ENCODE measurements around the gene RHEBL1.

RHEBL1 gene

DNA sequence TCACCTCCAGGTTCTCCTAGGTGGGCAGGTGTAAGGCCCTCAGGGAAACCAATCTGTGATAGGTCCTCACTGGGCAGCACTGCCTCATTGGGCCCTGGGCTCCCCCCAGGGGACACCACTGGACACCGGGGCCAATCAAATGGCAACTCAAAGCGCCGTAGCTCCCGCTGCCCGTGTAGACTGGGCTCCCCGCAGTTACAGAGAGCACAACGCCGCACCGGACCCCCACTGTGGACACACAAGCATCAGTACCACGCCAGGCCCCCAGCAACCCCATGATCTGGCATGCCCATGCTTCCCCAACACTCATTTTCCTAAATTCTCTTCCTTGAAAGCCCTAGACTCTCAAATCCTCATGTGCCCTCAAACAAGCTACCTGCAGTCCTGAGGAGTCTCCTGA lies 15.3 kb downstream of the RHEBL1 start:
- no peak for DNase-seq (ENCODE audit: low read depth in 3 of 3)

DNA sequence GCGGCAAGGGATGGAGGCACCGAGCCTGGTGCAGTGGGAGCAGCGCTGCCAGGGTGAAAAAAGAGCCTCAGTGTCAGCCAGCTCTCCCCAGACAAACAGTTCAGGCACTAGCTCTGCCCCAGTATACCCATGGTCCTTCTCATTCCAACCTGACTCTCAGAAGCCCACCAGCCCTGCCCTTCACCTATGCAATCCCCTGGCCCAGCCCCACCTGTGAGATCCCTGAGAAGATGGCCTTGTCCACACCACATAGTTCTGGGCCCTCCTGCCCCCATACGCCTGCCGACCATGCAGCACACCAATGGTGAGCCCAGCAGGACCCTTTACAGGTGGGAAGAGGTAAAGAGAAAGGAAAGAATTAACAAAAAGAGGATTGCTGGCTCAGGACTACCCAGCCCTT lies 15.7 kb downstream of the RHEBL1 start:
- DNase-seq (ENCODE audit: low read depth in 3 of 3), result no peak

DNA sequence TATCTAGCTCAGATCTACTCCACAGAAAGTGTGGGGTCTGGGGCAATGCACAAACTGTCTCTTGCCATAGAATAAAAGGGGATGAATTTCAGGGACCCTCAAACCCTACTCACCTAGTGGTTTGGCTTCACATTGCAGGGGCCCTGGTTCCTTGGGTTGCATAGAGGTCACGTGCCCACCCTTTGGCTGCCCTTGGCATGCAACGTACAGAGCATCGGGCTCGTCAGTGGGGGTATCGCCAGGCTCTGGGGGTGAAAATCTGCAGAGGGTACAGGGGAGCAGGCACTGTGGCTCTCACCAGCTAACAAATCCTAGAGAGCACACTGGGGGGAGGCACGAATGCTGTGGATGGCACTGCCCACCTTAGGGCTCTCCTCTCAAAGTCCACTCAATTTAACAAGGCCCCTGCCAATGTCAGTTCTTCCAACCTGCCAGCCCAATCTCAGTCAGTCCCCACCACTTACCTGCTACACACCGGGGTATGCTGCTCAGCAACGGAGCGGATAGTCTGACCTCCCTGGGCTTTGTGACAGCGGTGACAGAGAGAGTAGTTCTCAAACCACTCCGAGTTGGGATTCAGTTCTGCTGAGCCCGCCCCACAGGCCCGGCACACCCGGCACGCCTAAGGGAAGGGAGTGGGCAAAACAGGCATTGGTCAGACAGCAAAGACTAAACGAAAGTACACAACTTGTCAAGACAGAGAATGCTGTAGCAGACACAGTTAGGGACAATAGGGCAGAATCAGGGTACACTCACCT lies 17.1 kb downstream of the RHEBL1 start:
- no peak for DNase-seq (ENCODE audit: low read depth in 3 of 3)

DNA sequence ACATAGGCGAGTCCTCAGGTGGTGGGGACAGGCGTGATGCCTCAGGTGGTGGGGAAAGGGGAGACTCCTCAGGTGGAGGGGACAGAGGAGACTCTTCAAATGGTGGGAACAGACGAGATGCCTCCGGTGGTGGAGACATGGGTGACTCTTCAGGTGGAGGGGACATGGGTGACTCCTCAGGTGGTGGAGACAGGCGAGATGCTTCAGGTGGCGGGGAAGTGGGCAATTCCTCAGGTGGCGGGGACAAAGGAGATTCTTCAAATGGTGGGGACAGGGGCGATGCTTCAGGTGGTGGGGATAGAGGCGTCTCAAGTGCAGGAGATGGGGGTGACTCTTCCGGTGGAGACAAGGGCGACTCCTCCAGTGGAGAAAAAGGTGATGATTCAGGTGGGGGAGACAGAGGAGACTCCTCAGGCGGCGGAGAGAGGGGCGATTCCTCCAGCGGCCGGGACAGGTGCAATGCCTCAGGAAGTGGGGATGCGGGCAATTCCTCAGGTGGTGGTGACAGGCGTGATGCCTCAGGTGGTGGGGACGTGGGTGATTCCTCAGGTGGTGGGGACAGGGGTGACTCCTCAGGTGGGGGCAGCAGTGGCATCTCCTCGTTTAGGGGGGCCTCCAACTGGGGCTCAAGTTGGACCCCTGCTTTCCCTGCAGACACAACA lies 17.9 kb downstream of the RHEBL1 start:
- no peak for DNase-seq (ENCODE audit: low read depth in 3 of 3)

DNA sequence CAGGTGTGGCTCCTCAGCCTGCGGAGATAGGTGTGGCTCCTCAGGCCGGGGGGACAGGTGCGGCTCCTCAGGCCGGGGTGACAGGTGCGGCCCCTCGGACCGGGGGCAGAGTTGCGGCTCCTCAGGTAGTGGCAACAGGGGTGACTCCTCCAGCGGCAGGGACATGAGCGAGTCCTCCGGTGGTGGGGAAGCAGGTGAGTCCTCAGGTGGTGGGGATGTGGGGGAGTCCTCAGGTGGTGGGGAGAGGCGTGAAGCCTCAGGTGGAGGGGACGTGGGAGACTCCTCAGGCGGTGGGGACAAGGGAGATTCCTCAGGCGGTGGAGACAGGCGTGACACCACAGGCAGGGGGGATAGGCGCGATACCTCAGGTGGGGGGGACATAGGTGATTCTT lies 18.4 kb downstream of the RHEBL1 start:
- DNase-seq (ENCODE audit: low read depth in 3 of 3), result no peak

DNA sequence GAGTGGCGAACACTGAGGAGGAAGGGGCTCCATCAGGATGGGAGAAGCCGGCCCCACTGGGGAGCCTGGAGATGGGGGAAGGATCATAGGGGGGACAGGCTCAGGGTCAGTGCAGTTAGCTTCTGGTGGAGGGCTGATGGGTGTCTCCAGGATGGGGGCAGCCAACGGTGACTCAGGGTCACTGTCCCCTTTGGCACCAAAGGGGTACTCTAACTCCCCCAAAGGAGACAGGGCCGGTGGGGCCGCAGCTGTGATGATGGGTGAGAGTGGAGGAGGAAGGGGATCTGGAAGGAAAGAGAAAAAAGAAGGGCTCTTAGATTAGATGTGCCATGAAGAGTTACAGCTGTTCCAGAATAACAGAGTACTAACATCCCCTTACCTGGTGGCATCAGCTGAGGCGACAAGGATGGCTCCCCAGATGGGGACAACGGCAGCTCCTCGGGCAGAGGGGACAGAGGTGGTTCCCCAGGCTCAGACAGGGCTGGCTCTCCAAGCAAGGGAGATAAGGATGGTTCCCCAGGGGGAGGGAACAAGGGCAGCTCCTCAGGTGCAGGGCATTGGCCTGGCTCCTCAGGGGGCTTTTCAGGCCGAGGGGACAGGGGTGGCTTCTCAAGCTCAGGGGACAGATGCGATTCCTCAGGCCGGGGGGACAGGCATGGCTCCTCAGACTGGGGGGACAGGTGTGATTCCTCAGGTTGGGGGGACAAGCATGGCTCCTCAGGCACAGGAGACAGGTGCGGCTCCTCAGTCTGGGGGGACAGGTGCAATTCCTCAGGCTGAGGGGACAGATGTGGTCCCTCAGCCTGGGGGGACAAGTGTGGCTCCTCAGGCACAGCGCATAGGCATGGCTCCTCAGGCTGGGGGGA lies 19.0 kb downstream of the RHEBL1 start:
- DNase-seq (ENCODE audit: low read depth in 3 of 3), result no peak

DNA sequence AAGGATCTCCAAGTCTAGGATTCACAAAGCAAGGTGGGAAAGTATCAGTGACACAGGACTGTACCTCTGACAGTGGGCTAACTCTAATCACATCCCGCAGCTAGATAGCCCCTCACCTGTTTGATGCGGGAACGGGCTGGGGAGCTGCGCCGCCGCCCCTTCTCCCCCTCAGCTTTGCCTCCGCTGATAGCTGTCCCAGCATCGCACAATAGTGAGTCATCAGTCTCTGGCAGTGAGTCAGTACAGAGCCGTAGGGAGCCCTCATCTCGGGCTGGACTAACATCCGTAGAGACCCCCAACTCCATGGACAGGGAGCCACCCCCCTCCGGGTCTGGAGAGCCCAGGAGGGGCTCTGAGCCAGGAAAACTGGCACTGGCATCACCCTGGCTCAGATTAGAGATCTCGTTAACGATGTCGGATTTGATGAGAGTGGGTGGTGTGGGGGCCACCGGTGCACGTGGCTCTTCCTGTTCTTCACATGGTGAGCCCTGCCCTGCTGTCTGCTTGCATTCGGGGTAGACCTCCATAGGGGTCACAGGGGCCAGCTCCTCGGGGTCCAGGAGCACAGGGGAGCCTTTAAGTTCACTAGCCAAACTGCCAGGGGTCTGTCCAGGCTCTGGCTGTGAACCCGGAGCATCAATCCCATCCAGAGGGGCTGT lies 20.1 kb downstream of the RHEBL1 start:
- no peak for DNase-seq (ENCODE audit: low read depth in 3 of 3)

DNA sequence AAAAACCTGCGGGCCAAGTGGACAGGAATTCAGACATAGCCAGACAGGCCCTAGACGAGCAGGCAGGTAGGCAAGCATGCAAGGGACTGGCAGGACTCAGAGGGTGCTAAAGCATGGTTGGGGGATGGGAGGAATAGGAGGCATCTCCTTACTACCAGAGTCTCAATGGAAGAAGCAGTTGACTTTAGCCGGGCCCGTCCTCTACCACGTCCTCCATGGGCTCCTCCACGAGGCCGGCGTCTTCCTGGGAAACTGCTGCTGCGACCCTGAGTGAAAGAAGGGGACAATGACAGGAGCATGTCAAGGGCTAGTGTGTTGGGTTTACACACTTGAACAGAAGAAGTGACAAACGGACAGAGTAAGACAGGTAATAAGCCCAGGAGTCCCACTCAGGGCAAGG lies 20.8 kb downstream of the RHEBL1 start:
- no peak for DNase-seq (ENCODE audit: low read depth in 3 of 3)

DNA sequence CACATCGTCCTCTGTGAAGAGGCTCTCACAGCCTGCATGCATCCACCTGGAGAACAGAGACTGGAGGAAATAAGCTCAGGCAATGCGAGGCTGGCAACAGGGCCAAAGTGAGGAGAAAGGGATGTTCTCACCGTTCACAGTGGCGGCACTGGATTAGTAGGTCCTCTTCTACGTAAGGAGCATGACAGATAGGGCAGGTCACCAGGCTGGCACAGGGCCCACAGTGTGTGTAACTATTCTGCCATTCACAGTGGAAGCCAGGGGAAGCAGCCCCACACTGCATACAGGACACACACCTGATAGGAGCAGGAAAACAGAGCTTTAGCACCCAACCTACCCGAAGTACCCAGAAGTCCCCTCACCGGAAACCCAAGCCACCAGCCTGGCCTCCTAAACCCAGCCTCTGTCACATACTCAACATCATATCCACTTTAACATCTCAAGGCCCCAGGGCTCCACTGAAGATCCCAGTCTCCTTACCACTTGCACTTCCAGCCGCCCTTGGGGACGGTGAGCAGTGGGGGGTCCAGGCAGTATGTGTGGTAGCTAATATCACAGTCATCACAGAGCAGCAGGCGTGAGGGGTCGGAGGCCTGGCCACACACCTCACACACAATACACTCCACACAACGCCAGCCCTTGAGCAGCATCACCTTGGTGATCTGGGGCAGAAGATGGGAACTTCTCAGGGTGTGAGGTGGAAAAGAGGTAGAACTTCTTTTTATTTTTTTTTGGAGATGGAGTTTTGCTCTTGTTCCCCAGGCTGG lies 23.5 kb downstream of the RHEBL1 start:
- DNase-seq (ENCODE audit: low read depth in 3 of 3), result no peak

DNA sequence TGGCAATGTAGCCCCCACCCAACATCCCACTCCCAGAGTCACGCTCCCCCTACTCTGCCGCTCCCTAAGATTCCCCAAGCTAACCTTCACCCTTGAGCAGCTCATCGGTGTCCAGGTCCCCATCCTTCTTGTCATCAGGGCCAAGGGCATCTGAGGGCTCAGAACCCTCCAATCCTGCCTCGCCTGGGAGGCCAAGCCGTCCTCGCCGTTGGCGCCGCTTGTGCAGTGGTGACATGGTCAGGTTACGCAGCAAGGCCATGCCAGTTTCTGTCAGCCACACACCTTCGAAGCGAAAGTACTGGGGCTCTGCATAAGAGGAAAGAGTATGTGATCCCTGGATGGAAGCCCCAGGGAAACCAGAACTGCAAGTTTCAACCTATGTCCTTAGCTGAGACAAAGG lies 25.1 kb downstream of the RHEBL1 start:
- DNase-seq (ENCODE audit: low read depth in 3 of 3), result no peak

DNA sequence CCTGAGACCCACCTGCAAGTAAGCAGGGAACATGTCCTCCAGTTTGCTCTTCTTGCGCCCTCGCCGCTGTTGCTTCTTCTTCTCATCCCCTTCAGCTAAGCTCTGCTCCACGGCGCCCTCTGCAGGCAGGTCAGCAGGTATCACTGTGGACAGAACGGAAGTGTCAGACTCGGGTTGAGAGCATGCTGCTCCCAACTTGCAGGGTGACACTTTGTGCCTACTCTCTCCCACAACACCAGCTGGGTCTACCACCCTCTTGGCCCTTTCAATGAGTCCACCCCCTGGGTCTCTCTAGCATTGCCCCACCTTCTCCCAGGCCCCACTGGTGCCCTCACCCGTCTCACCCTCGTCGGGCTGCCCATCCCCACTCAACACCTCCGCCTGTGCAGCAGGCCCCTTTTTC lies 25.9 kb downstream of the RHEBL1 start:
- DNase-seq (ENCODE audit: low read depth in 3 of 3), result peak; percentile 59 to 82 (median 61)

DNA sequence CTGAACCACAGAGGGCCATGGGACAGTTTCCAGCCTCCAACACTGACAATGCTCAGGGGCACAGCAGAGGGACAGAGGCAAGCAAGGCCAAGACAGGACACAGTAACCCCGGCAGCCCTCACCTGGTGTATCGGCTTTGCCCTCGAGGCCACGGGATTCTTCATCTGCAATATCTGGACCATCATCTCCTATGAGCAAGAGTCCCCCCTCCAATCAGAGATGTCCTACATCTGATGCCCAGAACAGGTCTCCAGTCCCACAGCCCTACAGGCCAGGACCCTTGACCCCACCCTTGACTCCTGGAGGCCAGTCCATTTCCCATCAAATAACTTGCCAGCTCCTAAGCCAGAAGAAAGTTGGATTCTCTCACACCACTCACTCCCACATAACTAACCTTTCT lies 26.5 kb downstream of the RHEBL1 start:
- no peak for DNase-seq (ENCODE audit: low read depth in 3 of 3)

DNA sequence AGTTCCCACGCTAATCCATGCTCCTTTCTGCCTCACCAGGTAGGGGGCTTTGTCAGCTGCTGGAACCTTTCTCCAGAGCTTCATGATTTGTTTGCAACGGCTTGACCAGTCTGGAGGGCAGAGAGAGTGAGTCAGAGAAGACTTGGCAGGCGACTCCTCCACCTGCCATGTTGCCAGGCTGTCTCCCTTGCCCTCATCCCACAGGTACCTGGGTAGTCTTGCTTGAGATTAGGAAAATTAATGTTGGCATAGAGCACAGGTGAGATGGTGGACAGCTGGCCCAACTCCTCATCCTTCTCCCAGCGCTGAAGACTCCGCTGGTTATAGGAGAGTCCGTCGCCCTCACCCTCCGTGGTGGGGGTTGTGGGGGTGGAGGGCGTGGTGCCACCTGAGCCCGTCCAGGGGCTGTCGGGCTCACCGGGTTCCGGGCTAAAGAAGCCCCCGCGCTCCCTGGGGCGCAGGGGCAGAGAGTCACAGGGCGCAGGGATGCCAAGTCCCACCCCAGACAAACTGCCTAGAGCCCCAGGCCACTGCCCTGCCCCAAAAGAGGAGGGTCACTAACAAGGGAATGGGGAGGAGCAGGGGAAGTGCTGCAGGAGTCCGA lies 27.8 kb downstream of the RHEBL1 start:
- no peak for DNase-seq (ENCODE audit: low read depth in 3 of 3)

DNA sequence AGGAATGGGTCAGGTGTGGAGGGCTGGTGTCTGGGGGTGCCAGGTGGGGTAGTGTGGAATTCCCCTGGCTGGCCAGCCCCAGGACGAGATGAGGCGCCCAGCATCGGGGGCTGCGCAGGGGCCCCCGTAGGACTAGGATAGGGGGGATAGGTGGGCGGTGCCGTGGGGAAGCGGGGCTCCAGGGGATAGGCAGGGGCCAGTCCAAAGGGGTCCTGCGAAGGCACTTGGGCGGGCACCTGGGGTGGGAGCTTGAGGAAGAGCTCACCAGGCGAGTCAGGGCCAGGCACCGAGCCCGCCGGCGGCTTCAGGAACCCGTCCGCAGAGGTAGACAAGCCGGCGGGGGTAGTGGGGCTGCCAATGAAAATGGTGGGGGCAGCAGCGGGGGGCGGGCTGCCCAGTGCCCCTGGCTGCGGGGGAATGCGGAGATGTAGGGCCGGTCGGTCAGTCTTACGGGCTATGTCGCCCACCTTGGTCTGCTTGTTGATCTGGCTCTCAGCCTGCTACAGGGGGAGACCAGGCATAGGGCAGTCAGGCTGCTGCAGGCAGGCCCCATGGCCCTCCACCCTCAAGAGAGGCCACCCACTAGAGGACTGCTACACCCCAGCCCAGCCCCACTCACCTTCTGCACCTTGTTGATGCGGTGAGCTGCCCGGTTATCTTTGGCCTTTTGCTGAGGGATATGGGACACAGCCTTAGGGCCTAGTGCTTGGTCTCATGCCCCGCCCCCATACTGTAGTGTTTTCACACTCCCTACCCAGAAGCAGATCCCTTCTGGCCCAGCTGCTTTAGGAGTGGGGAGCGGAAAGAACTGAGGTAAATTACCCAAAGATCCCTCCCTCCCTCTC lies 28.5 kb downstream of the RHEBL1 start:
- DNase-seq (ENCODE audit: low read depth in 3 of 3), result no peak

DNA sequence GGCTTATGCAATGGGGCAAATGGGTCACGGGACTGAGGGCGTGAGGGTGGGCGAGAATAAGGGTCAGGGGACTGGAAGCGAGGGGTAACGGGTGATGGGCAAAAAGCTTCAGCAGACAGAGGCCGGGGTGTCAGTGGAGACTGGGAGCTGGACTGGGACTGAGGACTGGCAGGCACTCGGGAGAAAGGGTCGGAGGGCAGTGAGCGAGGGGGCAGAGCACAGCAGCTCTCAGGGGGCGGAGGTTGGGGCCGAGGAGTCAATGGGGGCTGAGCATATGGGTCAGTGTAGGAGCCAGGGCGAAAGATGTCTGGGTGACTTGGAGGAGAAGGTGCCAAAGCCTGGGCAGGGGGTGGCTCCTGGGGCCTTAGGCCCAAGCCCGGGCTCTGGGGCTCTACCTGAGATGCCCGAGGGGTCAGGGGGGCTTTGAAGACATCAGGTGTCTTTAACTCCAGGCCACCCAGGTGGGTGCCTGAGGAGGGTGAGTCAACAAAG lies 29.4 kb downstream of the RHEBL1 start:
- no peak for DNase-seq (ENCODE audit: low read depth in 3 of 3)

DNA sequence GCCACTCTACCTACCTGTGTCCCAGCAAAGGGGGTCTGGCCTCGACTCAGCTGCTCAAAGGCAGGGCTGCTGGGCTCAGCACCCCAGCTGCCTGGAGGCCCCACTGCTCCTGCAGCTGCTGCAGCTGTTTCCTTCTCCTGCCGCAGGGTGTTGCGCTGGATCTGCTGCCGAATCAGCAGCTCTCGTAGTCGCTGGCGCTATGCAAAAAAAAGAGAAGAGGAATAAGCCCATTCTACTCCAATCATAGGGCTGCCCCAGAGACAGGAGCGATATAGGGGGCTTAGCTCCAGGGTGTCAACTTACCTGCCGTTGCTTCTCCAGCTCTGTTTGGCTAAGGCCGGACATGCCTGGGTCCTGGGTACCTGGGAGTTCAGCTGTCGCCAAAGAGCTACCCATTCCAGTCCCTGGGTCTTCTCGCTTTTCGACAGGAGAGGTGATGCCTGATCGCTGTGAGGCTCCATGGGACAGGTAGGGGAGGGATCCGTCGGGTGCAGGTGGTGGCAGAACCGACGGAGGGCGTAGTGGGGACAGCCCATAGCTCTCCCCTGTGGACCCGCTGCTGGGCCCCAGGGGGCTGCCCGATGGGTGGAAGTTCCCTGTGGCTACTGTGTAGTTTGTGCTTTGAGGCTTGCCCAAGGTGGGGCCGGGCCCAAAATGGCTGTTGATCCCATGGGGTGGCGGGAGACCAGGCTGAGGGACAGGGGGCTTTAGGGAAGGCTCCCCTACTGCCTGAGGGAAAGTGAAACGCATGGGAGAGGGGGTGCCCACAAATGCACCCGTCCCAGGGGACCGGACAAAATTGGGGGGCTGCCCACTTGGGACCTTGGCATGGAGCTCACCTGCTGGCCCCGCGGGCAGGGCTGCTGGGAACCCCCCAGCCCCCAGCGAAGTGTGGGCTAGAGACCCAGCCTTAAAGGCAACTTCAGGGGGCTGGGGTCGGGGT lies 30.1 kb downstream of the RHEBL1 start:
- no peak for DNase-seq (ENCODE audit: low read depth in 3 of 3)

DNA sequence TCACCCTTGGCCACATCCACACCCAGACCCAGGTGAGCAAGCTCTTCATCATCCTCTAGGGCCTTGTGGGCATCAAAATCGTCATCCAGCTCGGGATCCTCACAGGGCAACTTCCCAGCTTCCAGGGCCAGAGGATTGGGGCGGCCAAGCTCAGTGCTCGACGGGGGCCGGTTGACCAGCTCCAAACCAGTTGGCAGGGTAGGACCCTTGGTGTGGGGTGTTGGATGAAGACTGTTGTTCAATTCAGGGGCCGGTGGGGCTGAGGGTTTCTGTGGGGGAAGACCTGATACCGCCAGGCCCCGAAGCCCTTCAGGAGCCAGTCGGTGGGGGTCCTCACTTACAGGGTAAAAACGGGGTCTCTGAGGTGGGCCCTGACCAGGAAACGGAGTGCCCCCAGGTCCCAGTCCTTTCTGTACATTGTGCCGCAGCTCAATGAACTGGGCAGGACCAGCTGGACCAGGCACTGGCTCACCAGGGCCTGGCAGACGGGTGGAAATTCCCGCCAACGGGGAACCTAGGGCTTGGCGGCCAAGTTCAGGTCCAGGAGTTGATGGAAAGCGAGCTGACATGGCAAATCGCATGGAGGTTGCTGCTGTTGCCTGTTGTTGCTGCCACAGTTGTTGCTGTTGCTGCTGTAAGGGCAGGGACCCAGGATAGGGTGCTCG lies 31.4 kb downstream of the RHEBL1 start:
- no peak for DNase-seq (ENCODE audit: low read depth in 3 of 3)

DNA sequence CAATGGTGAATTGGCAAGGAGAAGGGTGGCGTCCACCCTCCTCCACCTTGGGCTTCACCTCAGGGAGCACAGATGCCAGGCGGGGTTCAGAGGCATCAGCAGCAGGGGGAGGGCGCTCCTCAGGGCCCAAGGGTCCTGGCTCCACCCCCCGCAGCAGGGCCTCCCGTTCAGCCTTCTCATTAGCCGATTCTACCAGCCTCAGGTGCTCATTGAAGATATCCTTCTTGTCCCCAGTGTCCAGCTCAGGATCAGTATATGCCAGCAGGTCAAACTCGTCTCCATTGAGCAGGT lies 31.9 kb downstream of the RHEBL1 start:
- DNase-seq (ENCODE audit: low read depth in 3 of 3), result no peak
